ENCODE data around the gene CORO1A. TPM values are rescaled to one million over a fixed set of nuclear protein-coding genes. Genes with fewer than 3 reads are reported as not detected.

The CORO1A gene
- 3.0 and 10.1 TPM in 2 replicates for total RNA-seq

GRCh38 chr16:30183233-30184095, at the start of gene CORO1A:
Gene CORO1A (plus strand): TSS chr16:30183602. CDS start chr16:30185210, 1,608 bp downstream.

DNA sequence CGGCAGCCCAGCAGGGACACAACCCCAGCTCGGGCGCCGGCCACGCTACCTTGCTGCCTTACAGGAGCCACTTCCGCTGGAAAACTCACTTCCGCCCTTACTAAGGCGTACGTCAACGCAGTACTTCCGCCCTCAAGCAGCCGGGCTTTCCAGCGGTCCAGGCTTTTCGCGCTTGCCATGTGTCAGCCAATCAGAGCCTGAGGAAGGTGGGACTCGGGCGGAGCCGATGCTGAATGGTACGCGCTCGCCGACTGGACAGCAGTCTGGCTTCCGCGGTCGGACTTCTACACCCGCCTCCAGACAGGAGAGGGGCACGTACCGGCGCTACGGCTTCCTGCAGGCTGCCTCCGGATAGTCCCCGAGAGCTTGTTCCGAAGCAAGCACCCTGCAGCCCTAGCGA, 10.2 kb downstream of the CORO1A start, which contains the start of the genes BOLA2B and SLX1A:
Gene BOLA2B (minus strand): TSS at position 52 of the 400 bp plus-strand sequence. CDS start 71 bp downstream, outside the sequence.
Gene SLX1A (plus strand): TSS at position 261 of the 400 bp plus-strand sequence. CDS start 210 bp downstream, outside the sequence.

DNA sequence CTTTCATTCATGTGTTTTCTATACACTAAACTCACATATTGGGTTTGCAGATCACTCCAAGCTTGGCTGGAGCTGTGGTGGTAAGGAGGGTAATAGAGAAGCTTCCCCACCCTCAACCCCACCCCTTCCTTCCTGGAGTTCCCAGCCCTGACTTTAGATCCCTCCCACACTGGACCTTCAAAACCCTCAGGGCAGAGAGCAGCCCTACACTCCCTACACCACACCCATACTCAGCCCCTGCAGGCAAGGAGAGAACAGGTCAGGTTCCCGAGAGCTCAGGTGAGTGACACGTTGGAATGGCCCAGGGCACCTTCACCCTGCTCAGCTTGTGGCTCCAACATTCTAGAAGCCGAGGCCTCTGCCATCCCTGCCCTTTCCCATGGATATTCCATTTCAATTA, 15.6 kb downstream of the CORO1A start, which contains the start of gene SULT1A3:
Gene SULT1A3 (plus strand): TSS at position 207 of the 400 bp plus-strand sequence. CDS start 1,474 bp downstream, outside the sequence.

Other genes starting within 250 kb of the CORO1A start
- gene TMEM219, start 221.5 kb upstream of the CORO1A start, total RNA-seq, result 89.3 and 173 TPM in 2 replicates
- gene TAOK2, start 209.7 kb upstream of the CORO1A start, total RNA-seq, result 32.3 and 39.7 TPM in 2 replicates
- gene HIRIP3, start 188.0 kb upstream of the CORO1A start, total RNA-seq, result 5.7 and 21.7 TPM in 2 replicates
- 39.2 and 97.6 TPM in 2 replicates for gene INO80E, start 187.4 kb upstream of the CORO1A start, total RNA-seq
- gene DOC2A, start 172.6 kb upstream of the CORO1A start, total RNA-seq, result 0.49 and 0.76 TPM in 2 replicates
- gene C16orf92, start 160.4 kb upstream of the CORO1A start, total RNA-seq, result not detected in 2 replicates
- 0.13 and 0.98 TPM in 2 replicates for gene TLCD3B, start 152.3 kb upstream of the CORO1A start, total RNA-seq
- gene ALDOA, start 117.8 kb upstream of the CORO1A start, total RNA-seq, result 908 and 1,156 TPM in 2 replicates
- gene PPP4C, start 107.6 kb upstream of the CORO1A start, total RNA-seq, result 111 and 141 TPM in 2 replicates
- gene TBX6, start 91.7 kb upstream of the CORO1A start, total RNA-seq, result 1.4 TPM in 1 of 2 replicates, not detected in the other
- 17.4 and 95.1 TPM in 2 replicates for gene YPEL3, start 87.4 kb upstream of the CORO1A start, total RNA-seq
- 0.16 and 0.76 TPM in 2 replicates for gene GDPD3, start 70.1 kb upstream of the CORO1A start, total RNA-seq
- gene MAPK3, start 60.4 kb upstream of the CORO1A start, total RNA-seq, result 35.7 and 64.1 TPM in 2 replicates
- 122 and 439 TPM in 2 replicates for gene BOLA2B, start 10.1 kb downstream of the CORO1A start, total RNA-seq
- gene SLX1A, start 10.3 kb downstream of the CORO1A start, total RNA-seq, result 92.7 and 110 TPM in 2 replicates
- 2.8 and 7.6 TPM in 2 replicates for gene SULT1A3, start 15.7 kb downstream of the CORO1A start, total RNA-seq
- 0.63 and 2.9 TPM in 2 replicates for gene NPIPB13, start 64.9 kb downstream of the CORO1A start, total RNA-seq
- 39.6 and 43.5 TPM in 2 replicates for gene CD2BP2, start 171.7 kb downstream of the CORO1A start, total RNA-seq
- 42.7 and 47.9 TPM in 2 replicates for gene TBC1D10B, start 186.9 kb downstream of the CORO1A start, total RNA-seq
- gene MYL11, start 191.2 kb downstream of the CORO1A start, total RNA-seq, result 1.8 TPM in 1 of 2 replicates, not detected in the other
- 0.63 TPM in 1 of 2 replicates, not detected in the other for gene SEPTIN1, start 199.0 kb downstream of the CORO1A start, total RNA-seq
- 12.4 and 17.7 TPM in 2 replicates for gene ZNF48, start 211.8 kb downstream of the CORO1A start, total RNA-seq
- gene ZNF771, start 224.0 kb downstream of the CORO1A start, total RNA-seq, result 7.4 and 8.6 TPM in 2 replicates
- 43.4 and 96.5 TPM in 2 replicates for gene DCTPP1, start 246.4 kb downstream of the CORO1A start, total RNA-seq